ENCODE data around the gene RERE. TPM values are rescaled to one million over a fixed set of nuclear protein-coding genes. Genes with fewer than 3 reads are reported as not detected.

Gene RERE
- total RNA-seq, 1 experiment from 2014 or later, result 40.6 TPM

- ATAC-seq (no peak), DNase-seq (ENCODE audit: low read depth, low spot score) (no peak)
- no peak for TF ChIP-seq JUND (IDR thresholded peaks at IDR 0.05)
- ChIA-PET RAD21 (ENCODE audit: low non-redundant PET in 1 of 2, low total read pairs in 2 of 2, uncharacterized antibody in 2 of 2, unreplicated experiment in 2 of 2) (no interaction called here), POLR2A (no interaction called here), CTCF (interaction anchor here (0.6 kb wide), 1 partner anchor 9 kb away, joined by 4 read pairs; no protein-coding TSS in a partner anchor)
- Histone ChIP-seq H3K36me3 (ENCODE audit: control insufficient read depth in 1 of 2, insufficient read depth in 2 of 2, low read length in 2 of 2) (peaks cover 10% of the 10 kb centered on the region in 2 experiments; a peak in 3 of 4 replicates), H3K9me2 (ENCODE audit: insufficient read depth) (no peaks in the 10 kb centered on the region), H3K79me2 (ENCODE audit: insufficient read depth, low read length) (no peaks in the 10 kb centered on the region), H3K9ac (ENCODE audit: low read length) (no peak overlapping the region), H3K4me2 (ENCODE audit: low read length) (no peak overlapping the region), H4K20me1 (ENCODE audit: insufficient read depth) (no peaks in the 10 kb centered on the region), H3K27ac (ENCODE audit: low read depth, low read length) (no peak overlapping the region), H3K4me3 (replicated peaks in 1 of 2; ENCODE audit: low read depth in 1 of 2, low read length in 2 of 2) (no peak overlapping the region), H3K4me1 (ENCODE audit: control insufficient read depth in 1 of 2, insufficient read depth in 2 of 2, low read length in 2 of 2) (no peaks in the 10 kb centered on the region), H2AFZ (ENCODE audit: low read depth, low read length, poor library complexity, severe bottlenecking) (no peak overlapping the region), H3K27me3 (ENCODE audit: insufficient read depth, low read length) (no peaks in the 10 kb centered on the region), H3K9me3 (ENCODE audit: control insufficient read depth in 1 of 2, insufficient read depth in 1 of 2, low read depth in 1 of 2, low read length in 2 of 2) (no peaks in the 10 kb centered on the region)
- intact Hi-C loops (cut with micrococcal nuclease), result no loop called here
- BruUV-seq (replicated peaks), result no TSS peak
These were observed 459.9 kb downstream of the RERE start for GRCh38 chr1:8357329-8358101.

- Histone ChIP-seq H3K9me3 (ENCODE audit: control insufficient read depth in 1 of 2, insufficient read depth in 1 of 2, low read depth in 1 of 2, low read length in 2 of 2) (no peaks in the 10 kb centered on the region), H4K20me1 (ENCODE audit: insufficient read depth) (no peaks in the 10 kb centered on the region), H3K9me2 (ENCODE audit: insufficient read depth) (no peaks in the 10 kb centered on the region), H3K4me3 (replicated peaks in 1 of 2; ENCODE audit: low read depth in 1 of 2, low read length in 2 of 2) (no peak overlapping the region), H3K9ac (ENCODE audit: low read length) (no peak overlapping the region), H3K79me2 (ENCODE audit: insufficient read depth, low read length) (no peaks in the 10 kb centered on the region), H3K27ac (ENCODE audit: low read depth, low read length) (no peak overlapping the region), H3K4me1 (ENCODE audit: control insufficient read depth in 1 of 2, insufficient read depth in 2 of 2, low read length in 2 of 2) (peaks cover 0 to 7% of the 10 kb centered on the region in 2 experiments; a peak in 3 of 4 replicates), H3K27me3 (ENCODE audit: insufficient read depth, low read length) (no peaks in the 10 kb centered on the region), H3K4me2 (ENCODE audit: low read length) (no peak overlapping the region), H3K36me3 (ENCODE audit: control insufficient read depth in 1 of 2, insufficient read depth in 2 of 2, low read length in 2 of 2) (peaks cover 8 to 10% of the 10 kb centered on the region in 2 experiments; a peak in 3 of 4 replicates), H2AFZ (ENCODE audit: low read depth, low read length, poor library complexity, severe bottlenecking) (no peak overlapping the region)
- intact Hi-C loops (cut with micrococcal nuclease), result no loop called here
- ATAC-seq (no peak), DNase-seq (ENCODE audit: low read depth, low spot score) (no peak)
- CTCF ChIA-PET, result no interaction called here
- POLR2A ChIA-PET, result no interaction called here
- RAD21 ChIA-PET (ENCODE audit: low non-redundant PET in 1 of 2, low total read pairs in 2 of 2, uncharacterized antibody in 2 of 2, unreplicated experiment in 2 of 2), result no interaction called here
- no TSS peak for BruUV-seq (replicated peaks)
- TF ChIP-seq POLR2A (IDR thresholded peaks at IDR 0.05; ENCODE audit: borderline replicate concordance, extremely low read depth, insufficient read depth, insufficient read length) (no peak), CTCF (IDR thresholded peaks at IDR 0.05 in 2 of 3, conservative IDR thresholded peaks at IDR 0.05 in 1 of 3; ENCODE audit: borderline replicate concordance in 1 of 3, insufficient read depth in 1 of 3, low read depth in 2 of 3, low read length in 2 of 3) (no peak), ZBTB33 (IDR thresholded peaks at IDR 0.05; ENCODE audit: extremely low read depth, insufficient replicate concordance, low read length) (no peak), MAX (IDR thresholded peaks at IDR 0.05) (no peak), TCF7L2 (IDR thresholded peaks at IDR 0.05; ENCODE audit: borderline replicate concordance, extremely low read depth, insufficient read depth, insufficient read length) (no peak), EGR1 (IDR thresholded peaks at IDR 0.05; ENCODE audit: low read depth) (no peak), JUND (IDR thresholded peaks at IDR 0.05) (no peak), RAD21 (IDR thresholded peaks at IDR 0.05; ENCODE audit: low read depth) (no peak), SRF (IDR thresholded peaks at IDR 0.05; ENCODE audit: low read depth) (no peak), ZFX (IDR thresholded peaks at IDR 0.05) (no peak), FOSL1 (IDR thresholded peaks at IDR 0.05; ENCODE audit: low read depth) (no peak)
These were observed 460.9 kb downstream of the RERE start for GRCh38 chr1:8356256-8357209.
